ENCODE results near the gene TEX36.
"Not testable (repeated sequence)": the region's sequence is repeated elsewhere in the genome, so short reads cannot be mapped to it uniquely, and the experiment has no call there.

The TEX36 gene, protein sequence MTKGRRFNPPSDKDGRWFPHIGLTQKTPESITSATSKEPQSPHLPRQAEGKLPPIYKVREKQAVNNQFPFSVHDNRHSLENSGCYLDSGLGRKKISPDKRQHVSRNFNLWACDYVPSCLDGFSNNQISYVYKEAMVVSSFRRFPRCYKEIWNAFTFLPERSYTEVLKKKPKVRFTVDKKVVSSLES

GRCh38 chr10:125683063-125683462 lies at the start of gene TEX36:
Gene TEX36 (minus strand): TSS chr10:125683163. CDS start chr10:125682989, 174 bp downstream.
- no peak for DNase-seq (ENCODE audit: low read depth in 2 of 2)

- DNase-seq (ENCODE audit: low read depth in 2 of 2): no peak
Measured at GRCh38 chr10:125727436-125727835, 44.5 kb upstream of the TEX36 start.

GRCh38 chr10:125726914-125727313 lies 44.0 kb upstream of the TEX36 start:
- DNase-seq (ENCODE audit: low read depth in 2 of 2): no peak

DNA sequence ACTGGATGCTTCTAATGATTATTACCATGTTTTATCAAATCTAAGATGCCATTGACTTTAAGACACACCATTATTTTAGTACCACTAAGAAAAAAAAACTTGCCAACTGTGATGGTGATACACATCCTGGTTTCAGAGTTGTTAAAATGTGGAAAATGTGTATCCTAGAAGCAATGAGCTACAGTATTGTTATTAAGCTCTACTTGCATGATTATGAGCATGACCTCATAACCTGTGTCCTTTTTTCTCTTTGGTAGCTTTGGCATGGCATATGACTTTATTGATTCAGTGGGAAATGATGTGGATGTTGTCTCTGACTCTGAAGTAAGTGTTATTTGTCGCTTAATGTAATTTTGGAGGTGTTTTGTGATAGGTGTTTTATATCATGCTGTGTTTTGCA lies 39.8 kb upstream of the TEX36 start:
- DNase-seq (ENCODE audit: low read depth in 2 of 2): no peak

DNA sequence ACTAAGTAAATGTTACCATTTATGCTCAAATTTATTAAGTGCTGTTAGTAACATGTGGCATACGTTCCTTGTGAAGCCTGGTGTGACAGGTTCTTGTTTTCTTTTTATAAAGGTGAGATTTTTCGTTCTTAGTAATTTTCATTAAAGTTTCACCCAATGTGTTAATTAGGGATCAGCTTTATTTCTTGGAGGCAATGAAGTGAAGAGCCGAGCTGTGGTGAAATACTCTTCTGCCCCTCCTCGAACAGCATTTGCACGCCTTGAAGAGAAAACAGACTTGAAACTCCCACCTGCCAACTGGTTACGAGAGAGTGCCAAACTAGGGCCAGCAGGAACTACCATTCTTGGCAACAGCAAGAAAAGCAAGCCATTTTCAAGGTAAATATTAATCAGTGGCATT lies 38.1 kb upstream of the TEX36 start:
- DNase-seq (ENCODE audit: low read depth in 2 of 2): no peak

DNA sequence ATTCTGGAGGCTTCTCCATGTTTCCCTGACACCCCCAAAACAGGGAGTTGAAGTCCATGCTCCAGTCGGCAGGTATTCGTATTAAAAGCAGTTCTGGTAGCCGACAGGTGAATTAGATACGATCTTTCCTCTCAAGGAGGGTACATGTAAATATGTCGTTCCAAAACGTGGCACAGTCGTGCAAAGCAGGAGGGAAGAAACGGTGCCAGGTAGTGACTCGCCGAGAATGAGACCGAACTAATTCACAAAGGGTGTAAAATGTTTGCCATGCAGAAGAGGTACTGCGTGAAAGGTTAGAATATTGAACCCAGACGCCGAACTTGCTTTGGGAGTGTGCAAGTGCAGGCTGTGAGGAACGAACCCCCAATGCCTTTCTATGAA lies 37.0 kb upstream of the TEX36 start:
- DNase-seq (ENCODE audit: low read depth in 2 of 2): no peak

- peak; percentile 99 for DNase-seq (ENCODE audit: low read depth in 2 of 2)
Measured at GRCh38 chr10:125719173-125720001, 36.4 kb upstream of the TEX36 start, which contains the start of gene EDRF1. Gene EDRF1 (plus strand): TSS chr10:125719709. CDS start chr10:125719808, 99 bp downstream.

- DNase-seq (ENCODE audit: low read depth in 2 of 2): not testable (repeated sequence)
Measured at GRCh38 chr10:125714728-125715127, 31.8 kb upstream of the TEX36 start.

- no peak for DNase-seq (ENCODE audit: low read depth in 2 of 2)
Measured at GRCh38 chr10:125711110-125711750, 28.3 kb upstream of the TEX36 start.

GRCh38 chr10:125709553-125710474 lies 26.9 kb upstream of the TEX36 start:
- no peak for DNase-seq (ENCODE audit: low read depth in 2 of 2)

DNA sequence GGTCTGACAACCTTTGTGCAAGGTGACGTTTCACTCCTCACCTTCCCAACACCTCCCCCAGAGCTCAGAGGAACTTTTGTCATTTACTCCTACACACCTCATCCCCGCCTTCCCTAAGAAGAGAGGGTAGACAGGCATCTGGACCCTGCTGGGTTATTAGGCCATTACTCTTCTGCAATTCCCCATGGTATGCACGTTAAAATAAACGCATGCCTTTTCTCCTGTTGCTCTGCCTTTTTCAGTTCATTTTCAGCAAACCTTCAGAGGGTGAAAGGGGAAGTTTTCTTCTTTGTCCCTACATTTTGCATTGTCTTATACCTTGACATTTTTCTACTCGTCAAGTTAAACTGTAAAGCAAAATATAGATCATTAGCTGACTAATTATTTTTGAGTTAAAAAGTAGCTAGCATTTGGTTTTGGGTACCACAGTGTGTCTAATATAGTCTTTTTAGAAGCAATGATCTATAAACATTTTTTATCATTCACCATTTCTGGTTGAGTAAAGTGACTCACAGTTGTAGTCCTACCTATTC lies 26.1 kb upstream of the TEX36 start:
- no peak for DNase-seq (ENCODE audit: low read depth in 2 of 2)

DNA sequence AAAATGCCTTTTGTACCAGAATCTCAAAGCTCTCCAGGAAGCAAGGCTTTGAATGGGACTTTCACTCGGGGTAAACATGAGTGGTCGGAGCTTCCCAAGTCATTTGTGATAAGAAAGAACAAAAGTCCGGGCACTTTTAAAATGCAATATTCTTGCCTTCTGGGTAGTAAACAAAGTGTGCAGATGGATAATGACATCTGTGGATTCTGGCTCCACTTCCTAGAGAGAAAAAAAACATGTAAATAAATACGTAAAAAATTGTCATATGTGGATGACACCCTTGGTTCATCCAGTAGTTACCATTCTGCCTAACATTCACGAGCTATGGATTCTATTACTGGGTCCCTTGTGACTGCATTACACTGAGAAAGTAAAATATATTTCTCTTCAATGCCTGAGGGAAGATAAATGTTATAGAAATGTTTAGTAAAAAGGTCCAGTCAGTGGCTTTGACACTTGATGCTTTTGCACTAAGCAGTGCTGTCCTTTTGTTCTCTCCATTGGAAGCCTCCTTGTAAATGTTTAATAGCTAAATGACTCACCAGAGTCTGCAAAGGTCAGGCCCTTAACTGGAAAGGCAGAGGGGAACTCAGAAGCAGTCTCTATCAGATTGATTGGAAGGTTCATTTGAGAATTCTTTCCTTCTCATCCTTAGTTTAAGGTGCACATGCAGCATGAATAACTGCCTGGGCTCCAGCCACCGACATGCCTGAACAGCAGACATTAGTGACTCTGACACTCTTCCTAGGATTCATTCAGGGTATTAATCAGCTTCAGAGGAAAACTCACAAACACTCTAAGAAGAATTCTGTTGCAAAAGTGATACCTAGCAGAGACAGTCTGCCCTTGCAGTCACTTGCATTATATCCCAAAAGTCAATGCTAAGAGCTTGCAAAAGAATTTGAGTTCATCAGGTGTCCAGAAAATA lies 24.8 kb upstream of the TEX36 start:
- no peak for DNase-seq (ENCODE audit: low read depth in 2 of 2)

DNA sequence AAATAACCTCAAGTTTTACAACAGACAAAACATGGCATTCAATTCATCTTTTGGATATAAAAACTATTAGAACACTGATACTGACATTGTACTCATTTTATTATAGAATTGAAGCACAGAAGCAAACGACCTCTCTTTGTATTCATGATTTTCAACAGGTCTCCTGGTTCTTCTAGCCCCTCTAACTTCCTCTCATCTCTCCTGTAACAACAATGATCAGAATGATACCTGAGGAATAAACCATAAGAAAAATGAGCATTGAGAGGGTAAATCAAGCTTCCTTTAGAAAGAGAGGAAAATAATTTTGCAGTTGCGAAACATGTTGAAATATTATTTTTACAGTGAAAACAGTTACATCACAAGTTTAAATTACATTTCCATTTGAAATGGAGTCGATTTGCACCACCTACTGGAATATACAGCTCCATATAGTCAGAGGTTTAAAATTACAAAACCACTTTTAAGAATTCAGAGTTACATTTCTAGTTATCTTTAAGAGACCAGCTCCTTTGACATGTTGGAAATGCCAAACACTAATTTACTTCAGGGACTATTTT lies 17.5 kb upstream of the TEX36 start:
- DNase-seq (ENCODE audit: low read depth in 2 of 2): no peak

DNA sequence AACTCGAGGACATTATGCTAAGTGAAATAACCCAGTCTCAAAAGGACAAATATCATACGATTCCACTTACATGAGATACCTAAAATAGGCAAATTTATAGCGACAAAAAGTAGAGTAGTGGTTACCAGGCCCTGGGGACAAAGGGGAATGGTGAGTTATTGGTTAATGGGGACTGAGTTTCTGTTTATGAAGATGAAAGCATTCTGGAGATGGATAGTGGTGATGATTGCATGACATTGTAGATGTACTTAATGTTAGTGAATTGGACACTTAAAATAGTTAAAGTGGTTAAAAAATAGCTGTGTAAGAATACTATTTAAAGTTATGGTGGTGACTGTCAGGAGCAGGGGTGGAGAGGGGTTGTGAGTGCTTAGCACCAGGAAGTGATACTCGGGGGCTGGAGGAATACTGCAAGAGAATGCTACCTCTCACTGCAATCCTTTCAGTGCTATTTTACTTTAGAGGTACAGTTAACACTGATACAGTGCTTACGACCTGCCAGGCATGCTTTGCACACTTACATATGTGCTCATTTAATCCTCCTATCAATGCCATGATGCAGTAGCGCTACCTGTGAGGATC lies 16.7 kb upstream of the TEX36 start:
- no peak for DNase-seq (ENCODE audit: low read depth in 2 of 2)

DNA sequence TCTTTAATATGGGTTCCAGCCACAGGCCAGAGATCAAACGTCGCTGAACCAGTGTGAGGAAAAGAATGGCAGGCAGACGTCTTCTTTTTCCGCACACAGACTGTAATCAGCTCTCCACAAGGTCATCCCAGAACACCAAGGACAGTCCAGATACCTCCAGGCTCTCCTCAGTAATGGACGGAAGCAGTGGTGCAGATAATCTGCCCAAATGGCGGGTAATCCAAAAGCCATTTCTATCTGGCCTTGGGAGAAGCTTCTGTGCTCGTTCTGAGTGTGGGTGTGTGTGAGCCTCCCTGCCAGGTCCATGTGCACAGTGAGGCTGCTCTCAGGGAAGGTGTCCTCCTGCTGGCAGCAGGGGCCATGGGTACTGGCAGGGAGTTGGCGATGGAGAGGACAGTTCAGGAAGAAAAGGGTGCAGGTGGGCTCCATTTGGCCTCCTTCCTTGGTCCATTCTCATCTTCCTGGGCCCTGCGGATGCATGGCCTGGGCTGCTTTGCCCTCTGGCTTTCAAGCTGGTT lies 15.6 kb upstream of the TEX36 start:
- no peak for DNase-seq (ENCODE audit: low read depth in 2 of 2)

GRCh38 chr10:125696884-125697283 lies 13.9 kb upstream of the TEX36 start:
- DNase-seq (ENCODE audit: low read depth in 2 of 2): not testable (repeated sequence)

DNA sequence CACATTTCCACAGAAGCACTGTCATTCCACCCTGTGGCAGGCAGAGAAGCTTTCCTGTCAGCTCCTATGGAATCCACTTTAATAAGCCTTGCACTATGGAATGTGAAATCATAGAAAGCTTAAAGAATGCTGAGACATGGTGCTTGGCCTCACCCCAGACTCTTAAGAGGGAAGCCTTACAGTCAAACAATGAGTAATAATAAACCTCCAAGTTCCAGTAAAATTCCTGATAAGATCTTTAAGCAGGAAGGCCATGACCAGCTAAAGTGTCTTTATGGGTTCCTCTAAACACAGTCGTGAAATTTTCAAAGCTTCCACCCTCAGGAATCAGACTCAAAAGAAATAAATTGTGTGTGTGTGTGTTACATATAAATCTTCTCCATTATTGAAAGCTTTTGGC lies 11.9 kb upstream of the TEX36 start:
- no peak for DNase-seq (ENCODE audit: low read depth in 2 of 2)

- no peak for DNase-seq (ENCODE audit: low read depth in 2 of 2)
Measured at GRCh38 chr10:125693524-125693847, 10.5 kb upstream of the TEX36 start.

Data from stimulated activated CD8-positive, alpha-beta memory T cell treated with anti-CD3 and anti-CD28 coated beads, Interleukin-15, amount 100 ng/mL, for 4 hours (primary cell).